GM21576 (cell line): ENCODE results near the gene AREL1.
"Not testable (repeated sequence)": the region's sequence is repeated elsewhere in the genome, so short reads cannot be mapped to it uniquely, and the experiment has no call there.

Experiments
- ATAC-seq: cut with Tn5 transposase; IDR thresholded peaks from one replicate; pipeline ENCODE4 v1.9.1; 2021; ENCODE audit warnings: mild to moderate bottlenecking, moderate library complexity; ENCODE audit not compliant: unreplicated experiment

Gene AREL1

GRCh38 chr14:74712499-74713394, at the start of gene AREL1, which contains the start of gene FCF1:
Gene AREL1, minus strand, starts transcription at chr14:74713080. Its CDS starts 27,465 bp downstream, at chr14:74685615.
Gene FCF1, plus strand, starts transcription at chr14:74713144. Its CDS starts 54 bp downstream, at chr14:74713198.
- peak; percentile 88 for ATAC-seq

- ATAC-seq: not testable (repeated sequence)
Observed at GRCh38 chr14:74758505-74758904, 45.6 kb upstream of the AREL1 start.

GRCh38 chr14:74756326-74756725, 43.4 kb upstream of the AREL1 start:
- no peak for ATAC-seq

DNA sequence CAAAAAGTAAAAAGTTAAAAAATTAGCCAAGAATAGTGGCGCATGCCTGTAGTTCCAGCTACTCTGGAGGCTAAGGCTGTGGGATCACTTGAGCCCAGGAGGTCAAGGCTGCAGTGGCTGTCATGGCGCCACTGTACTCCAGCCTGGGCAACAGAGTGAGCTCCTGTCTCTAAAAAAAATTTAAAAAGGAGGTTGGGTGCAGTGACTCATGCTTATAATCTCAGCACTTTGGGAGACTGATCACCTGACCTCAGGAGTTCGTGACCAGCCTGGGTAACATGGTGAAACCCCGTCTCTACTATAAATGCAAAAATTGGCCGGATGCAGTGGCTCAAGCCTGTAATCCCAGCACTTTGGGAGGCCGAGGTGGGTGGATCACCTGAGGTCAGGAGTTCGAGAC, 42.0 kb upstream of the AREL1 start:
- ATAC-seq: no peak

DNA sequence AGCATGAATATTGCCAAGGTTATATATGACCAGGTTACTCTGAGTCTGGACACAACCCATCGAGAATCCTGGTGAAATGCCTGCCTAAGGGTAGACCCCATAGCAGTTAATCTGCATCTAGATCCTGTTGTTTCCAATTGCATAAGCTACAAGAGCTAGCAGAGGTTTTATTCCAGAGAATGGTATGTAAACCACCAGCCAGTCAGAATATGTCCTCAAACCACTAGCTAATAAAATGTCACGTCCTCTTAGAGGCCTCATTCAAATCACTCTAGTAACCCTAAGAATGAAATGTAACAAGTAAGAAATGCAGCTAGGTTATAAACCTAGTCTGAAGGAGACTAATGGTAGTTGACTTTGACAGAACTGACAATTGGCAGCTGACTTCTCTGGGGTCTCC, 41.3 kb upstream of the AREL1 start:
- ATAC-seq: no peak

GRCh38 chr14:74747237-74747636, 34.4 kb upstream of the AREL1 start:
- no peak for ATAC-seq

- no peak for ATAC-seq
Observed at GRCh38 chr14:74739293-74740030, 26.6 kb upstream of the AREL1 start.

DNA sequence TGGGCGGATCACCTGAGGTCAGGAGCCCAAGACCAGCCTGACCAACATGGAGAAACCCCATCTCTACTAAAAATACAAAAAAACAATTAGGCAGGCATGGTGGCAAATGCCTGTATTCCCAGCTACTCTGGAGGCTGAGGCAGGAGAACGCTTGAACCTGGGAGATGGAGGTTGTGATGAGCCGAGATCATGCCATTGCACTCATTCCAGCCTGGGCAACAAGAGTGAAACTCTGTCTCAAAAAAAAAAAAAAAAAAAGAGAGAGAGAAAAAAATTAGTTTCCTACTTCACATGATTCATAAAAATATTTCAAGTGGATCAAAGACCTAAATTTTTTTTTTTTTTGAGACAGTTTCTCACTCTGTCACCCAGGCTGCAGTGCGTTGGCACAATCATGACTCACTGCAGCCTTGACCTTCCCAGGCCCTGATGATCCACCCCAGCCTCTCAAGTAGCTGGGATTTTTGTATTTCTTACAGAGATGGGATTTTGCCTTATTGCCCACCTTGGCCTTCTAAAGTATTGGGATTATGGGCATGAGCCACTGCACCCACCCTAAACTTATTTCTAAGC, 25.0 kb upstream of the AREL1 start:
- no peak for ATAC-seq

DNA sequence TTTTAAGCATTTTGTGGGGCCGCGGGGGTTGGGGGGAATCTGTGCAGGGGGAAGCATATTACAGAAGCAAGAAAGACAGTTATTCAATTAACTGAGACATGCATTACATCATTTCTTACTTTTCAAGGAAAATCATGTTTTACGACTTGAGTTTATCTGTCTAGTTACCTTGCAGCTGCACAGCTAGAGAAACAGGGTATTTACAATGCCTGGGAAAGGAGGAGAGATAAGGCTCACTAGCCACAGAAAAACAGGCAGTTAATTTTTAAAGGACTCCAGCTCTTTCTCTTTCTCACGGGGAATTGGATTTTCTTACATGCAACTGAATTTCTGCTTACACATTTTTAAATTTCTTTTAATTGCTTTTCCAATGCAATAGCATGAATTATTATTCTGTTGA, 22.2 kb upstream of the AREL1 start:
- ATAC-seq: no peak

- no peak for ATAC-seq
Observed at GRCh38 chr14:74733221-74733620, 20.3 kb upstream of the AREL1 start.

DNA sequence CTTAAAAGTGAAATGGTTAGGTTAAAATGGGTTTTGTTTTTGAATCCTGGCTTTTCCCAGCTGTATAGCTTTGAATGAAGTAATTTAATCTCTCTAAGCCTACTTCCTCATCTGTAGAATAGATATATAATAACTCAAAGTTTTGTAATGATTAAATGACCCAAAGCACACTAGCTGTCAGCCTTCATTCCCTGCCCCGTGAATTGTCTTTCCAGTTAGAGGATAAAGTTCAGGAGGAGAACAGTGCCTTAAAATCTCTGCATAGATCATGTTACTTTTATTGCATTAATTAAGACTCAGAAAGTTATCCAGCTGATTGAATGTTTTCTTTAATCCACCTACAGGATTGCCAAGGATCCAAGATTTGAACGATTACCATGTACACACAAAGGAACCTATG, 19.5 kb upstream of the AREL1 start:
- no peak for ATAC-seq

DNA sequence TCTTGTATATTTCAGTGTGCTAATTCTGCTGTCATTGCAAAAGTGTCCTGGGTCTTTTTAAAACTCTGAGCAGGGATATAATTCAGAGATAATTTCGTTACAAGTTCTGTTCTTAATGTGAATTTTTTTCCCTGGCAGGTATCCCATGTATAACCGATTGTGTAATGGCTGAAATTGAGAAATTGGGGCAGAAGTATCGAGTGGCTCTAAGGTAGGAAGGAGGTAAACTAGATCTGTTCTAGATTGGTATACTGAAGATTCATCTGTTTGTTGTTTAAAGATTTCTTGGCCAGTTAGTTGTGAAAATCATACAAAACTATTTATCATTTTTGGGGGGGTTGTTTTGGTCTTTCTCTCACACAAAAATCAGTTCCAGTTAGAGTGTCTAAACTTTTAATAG, 10.3 kb upstream of the AREL1 start:
- ATAC-seq: no peak

GRCh38 chr14:74720526-74720925, 7.6 kb upstream of the AREL1 start:
- ATAC-seq: no peak

GRCh38 chr14:74713395-74713735, 485 bp upstream of the AREL1 start:
- peak; percentile 9 for ATAC-seq

- no peak for ATAC-seq
Observed at GRCh38 chr14:74711651-74712050, 1.2 kb downstream of the AREL1 start.

- no peak for ATAC-seq
Observed at GRCh38 chr14:74710480-74710879, 2.4 kb downstream of the AREL1 start.

DNA sequence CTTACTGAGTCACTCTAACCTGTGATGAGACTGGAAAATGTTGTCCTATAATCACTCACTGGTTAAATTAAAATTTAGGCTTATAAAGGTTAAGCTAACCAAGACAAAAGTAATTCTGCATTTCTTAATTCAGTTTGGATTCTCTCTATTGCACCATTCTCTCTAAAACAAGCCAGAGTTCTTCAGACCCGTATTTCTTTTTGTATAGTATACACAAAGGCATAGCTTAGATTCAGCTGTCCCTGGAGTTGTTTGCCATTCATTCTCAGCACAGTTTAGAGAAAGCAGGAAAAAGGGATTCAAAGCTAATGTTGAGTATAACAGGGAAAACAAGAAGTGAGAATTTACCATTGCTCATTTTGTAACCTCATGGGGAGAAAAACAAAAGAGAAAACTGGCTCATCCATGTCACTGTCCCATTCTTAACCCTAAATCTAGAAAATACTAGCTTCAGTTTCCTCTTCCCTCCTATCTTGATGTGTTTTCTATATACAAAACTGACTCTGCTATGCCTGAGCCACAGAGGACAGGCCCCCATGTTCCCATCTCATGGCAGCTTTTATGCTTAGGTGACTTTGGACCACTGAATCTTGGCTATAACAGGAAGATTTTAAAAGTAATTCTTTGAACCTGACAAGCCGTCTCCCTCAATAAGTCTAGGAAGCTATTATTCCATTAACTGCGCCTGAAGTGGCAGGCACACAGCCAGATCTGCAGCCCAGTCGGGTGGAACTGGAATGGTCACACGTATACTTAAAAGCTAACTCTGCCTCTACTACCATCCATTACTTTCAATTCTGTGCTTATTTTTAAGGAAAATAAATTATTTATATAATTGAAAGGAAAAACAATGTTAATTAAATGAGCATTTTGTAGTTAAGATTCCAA, 7.0 kb downstream of the AREL1 start:
- no peak for ATAC-seq

DNA sequence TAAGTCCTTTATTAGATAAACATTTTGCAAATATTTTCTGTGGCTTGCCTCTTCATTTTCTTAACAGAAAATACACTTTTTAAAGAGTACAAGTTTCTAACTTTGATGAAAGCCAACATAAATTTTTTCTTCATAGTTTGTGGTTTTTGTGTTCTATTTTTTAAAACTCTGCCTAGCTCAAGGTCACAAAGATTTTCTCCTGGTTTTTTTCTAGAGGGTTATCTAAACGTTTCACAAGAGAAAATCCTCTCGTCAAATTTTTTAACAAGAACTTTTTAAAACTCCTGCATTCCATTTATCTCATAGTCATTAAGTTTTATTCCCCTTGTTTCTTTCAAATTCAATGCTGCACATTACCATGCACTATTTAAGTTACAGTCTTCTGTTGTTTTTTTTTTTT, 8.2 kb downstream of the AREL1 start:
- no peak for ATAC-seq

DNA sequence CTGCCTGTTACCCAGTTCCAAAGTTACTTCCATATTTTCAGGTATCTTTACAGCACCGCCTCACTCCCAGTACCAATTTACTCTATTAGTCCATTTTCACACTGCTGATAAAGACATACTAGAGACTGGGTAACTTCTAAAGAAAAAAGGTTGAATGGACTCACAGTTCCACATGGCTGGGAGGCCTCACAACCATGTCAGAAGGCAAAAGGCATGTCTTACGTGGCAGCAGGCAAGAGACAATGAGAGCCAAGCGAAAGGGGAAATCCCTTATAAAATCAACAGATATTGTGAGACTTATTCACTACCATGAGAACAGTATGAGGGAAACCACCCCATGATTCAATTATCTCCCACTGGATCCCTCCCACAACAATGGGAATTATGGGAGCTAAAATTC, 9.8 kb downstream of the AREL1 start:
- no peak for ATAC-seq

GRCh38 chr14:74702293-74702692, 10.6 kb downstream of the AREL1 start:
- no peak for ATAC-seq

- ATAC-seq: no peak
Observed at GRCh38 chr14:74698465-74698864, 14.4 kb downstream of the AREL1 start.
